H9 (cell line): ENCODE measurements around the gene ABCD1. TPM values are rescaled to one million over a fixed set of nuclear protein-coding genes. Genes with fewer than 3 reads are reported as not detected.

Source experiments
- DNase-seq: peaks from one replicate; pipeline ENCODE4 v3.0.0-alpha.2; 2017
- H2AFZ ChIP-seq: one replicate; pipeline ENCODE4 v1.6.1; 2013; ENCODE audit warnings: mild to moderate bottlenecking, low read length, control low read depth, moderate library complexity
- H2AK5ac ChIP-seq: 2 replicates; pipeline ENCODE4 v1.6.1; 2013; ENCODE audit warnings: low read length, control low read depth, mixed read lengths; ENCODE audit not compliant: insufficient read length
- H2BK120ac ChIP-seq: one replicate; pipeline ENCODE4 v1.6.1; 2013; ENCODE audit warnings: low read depth, mild to moderate bottlenecking, low read length, control low read depth, inconsistent platforms; ENCODE audit not compliant: poor library complexity, severe bottlenecking
- H2BK12ac ChIP-seq: 2 replicates; pipeline ENCODE4 v1.6.1; 2013; ENCODE audit warnings: low read length, control low read depth, mixed read lengths, low read depth; ENCODE audit not compliant: insufficient read length
- H2BK15ac ChIP-seq: 2 replicates; pipeline ENCODE4 v1.6.1; 2013; ENCODE audit warnings: low read depth, low read length, control low read depth
- H2BK20ac ChIP-seq: one replicate; pipeline ENCODE4 v1.6.1; 2013; ENCODE audit warnings: low read depth, mild to moderate bottlenecking, low read length, control low read depth, inconsistent platforms; ENCODE audit not compliant: poor library complexity, severe bottlenecking
- H2BK5ac ChIP-seq: 2 replicates; pipeline ENCODE4 v1.6.1; 2013; ENCODE audit warnings: low read length, control low read depth, mixed read lengths; ENCODE audit not compliant: insufficient read length
- H3K14ac ChIP-seq: 2 replicates; pipeline ENCODE4 v1.6.1; 2013; ENCODE audit warnings: low read length, control low read depth; ENCODE audit not compliant: insufficient read depth
- H3K18ac ChIP-seq: 2 replicates; pipeline ENCODE4 v1.6.1; 2013; ENCODE audit warnings: low read depth, mild to moderate bottlenecking, mixed read lengths, low read length, control low read depth; ENCODE audit not compliant: insufficient read length
- H3K23ac ChIP-seq: 2 replicates; pipeline ENCODE4 v1.6.1; 2013; ENCODE audit warnings: low read length, control low read depth, mixed read lengths, low read depth; ENCODE audit not compliant: insufficient read length
- H3K23me2 ChIP-seq: 2 replicates; pipeline ENCODE4 v1.6.1; 2013; ENCODE audit warnings: low read depth, mild to moderate bottlenecking, mixed read lengths, low read length, control low read depth; ENCODE audit not compliant: insufficient read length, poor library complexity, severe bottlenecking
- H3K27ac ChIP-seq: 2 replicates; pipeline ENCODE4 v1.5.1; 2013; ENCODE audit warnings: low read length, control low read depth, mixed read lengths, low read depth; ENCODE audit not compliant: insufficient read length
- H3K27me3 ChIP-seq: 2 replicates; pipeline ENCODE4 v1.6.1; 2013; ENCODE audit warnings: low read length, control low read depth, inconsistent platforms; ENCODE audit not compliant: insufficient read depth
- H3K4ac ChIP-seq: 2 replicates; pipeline ENCODE4 v1.6.1; 2013; ENCODE audit warnings: low read depth, mild to moderate bottlenecking, control low read depth, inconsistent platforms, low read length, moderate library complexity
- H3K4me1 ChIP-seq: 2 replicates; pipeline ENCODE4 v1.6.1; 2013; ENCODE audit warnings: low read length, control low read depth, inconsistent platforms; ENCODE audit not compliant: insufficient read depth
- H3K4me2 ChIP-seq: 2 replicates; pipeline ENCODE4 v1.6.1; 2013; ENCODE audit warnings: low read length, control low read depth, mixed read lengths; ENCODE audit not compliant: insufficient read length, insufficient read depth
- H3K56ac ChIP-seq: 2 replicates; pipeline ENCODE4 v1.6.1; 2013; ENCODE audit warnings: low read depth, mild to moderate bottlenecking, mixed read lengths, low read length, control low read depth; ENCODE audit not compliant: insufficient read length
- H3K79me1 ChIP-seq: 2 replicates; pipeline ENCODE4 v1.6.1; 2013; ENCODE audit warnings: low read depth, mild to moderate bottlenecking, moderate library complexity, low read length, control low read depth, inconsistent platforms; ENCODE audit not compliant: insufficient read depth, poor library complexity, severe bottlenecking
- H3K79me2 ChIP-seq: 2 replicates; pipeline ENCODE4 v1.6.1; 2013; ENCODE audit warnings: low read length, control low read depth, inconsistent platforms; ENCODE audit not compliant: insufficient read depth
- H3K9ac ChIP-seq: 2 replicates; pipeline ENCODE4 v1.6.1; 2013; ENCODE audit warnings: low read length, control low read depth, mixed read lengths; ENCODE audit not compliant: insufficient read length; ENCODE audit errors: extremely low read depth
- H3K9me3 ChIP-seq: one replicate; pipeline ENCODE4 v1.6.1; 2013; ENCODE audit warnings: low read depth, low read length, inconsistent platforms; ENCODE audit not compliant: control insufficient read depth
- H3T11ph ChIP-seq: one replicate; pipeline ENCODE4 v1.6.1; 2013; ENCODE audit warnings: mild to moderate bottlenecking, low read length, control low read depth, inconsistent platforms
- H4K20me1 ChIP-seq: one replicate; pipeline ENCODE4 v1.6.1; 2013; ENCODE audit not compliant: control insufficient read depth, insufficient read length, insufficient read depth
- H4K5ac ChIP-seq: 2 replicates; pipeline ENCODE4 v1.6.1; 2013; ENCODE audit warnings: low read depth, mild to moderate bottlenecking, mixed read lengths, low read length, control low read depth; ENCODE audit not compliant: insufficient read length
- H4K8ac ChIP-seq: replicated peaks from 2 replicates; pipeline ENCODE4 v1.6.1; 2013; ENCODE audit warnings: low read length, control low read depth, mixed read lengths, low read depth; ENCODE audit not compliant: insufficient read length
- H4K91ac ChIP-seq: 2 replicates; pipeline ENCODE4 v1.6.1; 2013; ENCODE audit warnings: low read depth, mild to moderate bottlenecking, moderate library complexity, mixed read lengths, low read length, control low read depth; ENCODE audit not compliant: insufficient read length
- H3K27ac Mint-ChIP-seq, 3 experiments: 2 replicates in 2 of 3; 3 replicates in 1 of 3; pipeline ENCODE4 v1.8.0; 2020 to 2021; ENCODE audit warnings: mixed read lengths in 3 of 3, mild to moderate bottlenecking in 1 of 3, moderate library complexity in 1 of 3
- H3K27me3 Mint-ChIP-seq: 2 replicates; pipeline ENCODE4 v1.8.0; 2021; ENCODE audit warnings: low read depth, mild to moderate bottlenecking, moderate library complexity, mixed read lengths
- H3K36me3 Mint-ChIP-seq, 3 experiments: 2 replicates in 2 of 3; 3 replicates in 1 of 3; pipeline ENCODE4 v1.8.0; 2020 to 2021; ENCODE audit warnings: low read depth in 3 of 3, mixed read lengths in 3 of 3; ENCODE audit not compliant: insufficient read depth in 1 of 3
- H3K4me1 Mint-ChIP-seq, 2 experiments: 2 replicates each; pipeline ENCODE4 v1.8.0; 2020; ENCODE audit warnings: mixed read lengths in 2 of 2
- H3K4me3 Mint-ChIP-seq, 2 experiments: 2 replicates in 1 of 2; 3 replicates in 1 of 2; pipeline ENCODE4 v1.8.0; 2020 to 2021; ENCODE audit warnings: mild to moderate bottlenecking in 2 of 2, mixed read lengths in 2 of 2, moderate library complexity in 1 of 2
- H3K9me3 Mint-ChIP-seq, 2 experiments: 2 replicates in 1 of 2; 3 replicates in 1 of 2; pipeline ENCODE4 v1.8.0; 2020; ENCODE audit warnings: mild to moderate bottlenecking in 2 of 2, mixed read lengths in 2 of 2, moderate library complexity in 1 of 2
- CTCF ChIP-seq: fragments of 200-600 bp; sonication (generic); conservative IDR thresholded peaks from 3 replicates; pipeline ENCODE4 v1.8.0; 2021; ENCODE audit warnings: antibody characterized with exemption, mild to moderate bottlenecking
- WGBS: extraction: QIAGEN DNeasy Blood & Tissue Kit; methylation state at CpG from one replicate; pipeline ENCODE4 v1.1.7; 2013; ENCODE audit warnings: missing lambda C conversion rate, low lambda C conversion rate, mixed read lengths; ENCODE audit not compliant: insufficient read length; ENCODE audit errors: extremely low coverage; 5-methylcytosine and 5-hydroxymethylcytosine counted together
- total RNA-seq: library from RNA; stranded (reverse); gene quantifications from 2 replicates; pipeline ENCODE4 v1.2.1, GENCODE V29; 2021

ABCD1 gene
- total RNA-seq, 1 experiment from 2014 or later, result 11.1 TPM

- Histone ChIP-seq H4K8ac (no peak overlapping the region), H2BK5ac (no peak overlapping the region), H4K5ac (no peak overlapping the region), H3K4ac (no peak overlapping the region), H3K4me2 (no peak overlapping the region), H2BK20ac (no peak overlapping the region), H3K14ac (no peak overlapping the region), H3T11ph (no peak overlapping the region), H2BK12ac (no peak overlapping the region), H3K9me3 (no peaks in the 10 kb centered on the region), H2BK15ac (no peak overlapping the region), H3K23ac (no peak overlapping the region), H4K20me1 (no peaks in the 10 kb centered on the region), H3K18ac (no peak overlapping the region), H3K23me2 (no peaks in the 10 kb centered on the region), H3K4me1 (no peaks in the 10 kb centered on the region), H3K79me2 (no peaks in the 10 kb centered on the region), H3K79me1 (no peaks in the 10 kb centered on the region), H3K27me3 (no peaks in the 10 kb centered on the region), H2AK5ac (no peak overlapping the region), H3K56ac (no peak overlapping the region), H2BK120ac (no peak overlapping the region), H2AFZ (no peak overlapping the region), H4K91ac (no peak overlapping the region), H3K9ac (no peak overlapping the region), H3K27ac (no peak overlapping the region)
- Mint-ChIP-seq H3K36me3 (peaks cover 0 to 2% (median 0%) of the 10 kb centered on the region in 3 experiments; a peak in 1 of 7 replicates), H3K27ac (no peak overlapping the region), H3K4me3 (no peak overlapping the region), H3K4me1 (no peaks in the 10 kb centered on the region), H3K9me3 (peaks cover 20 to 51% of the 10 kb centered on the region in 2 experiments), H3K27me3 (no peaks in the 10 kb centered on the region; the same call in 1 of the 2 replicates)
- no peak for DNase-seq
- no peak for TF ChIP-seq CTCF
- WGBS, result no CpG with 5 or more reads among the region's 48 CpGs
Measured at GRCh38 chrX:153773741-153774575, 49.3 kb downstream of the ABCD1 start.
